ENCODE measurements around the gene STT3B.
A peak's percentile ranks its signal among the peaks of the same experiment; 100 is the strongest.
"Not testable (repeated sequence)": the region's sequence is repeated elsewhere in the genome, so short reads cannot be mapped to it uniquely, and the experiment has no call there.

The STT3B gene

GRCh38 chr3:31580645-31581044 is 47.9 kb downstream of the STT3B start:
- TF ChIP-seq CTCF (IDR thresholded peaks at IDR 0.05; ENCODE audit: low read length, missing control alignments): no peak
- H3K4me3 ChIP-seq (replicated peaks; ENCODE audit: low read depth, low read length): no peak overlapping the region
- DNase-seq (ENCODE audit: low read depth): no peak

GRCh38 chr3:31581660-31582059 is 48.9 kb downstream of the STT3B start:
- peak; percentile 29 for DNase-seq (ENCODE audit: low read depth)
- no peak overlapping the region for H3K4me3 ChIP-seq (replicated peaks; ENCODE audit: low read depth, low read length)
- no peak for TF ChIP-seq CTCF (IDR thresholded peaks at IDR 0.05; ENCODE audit: low read length, missing control alignments)

- no peak overlapping the region for H3K4me3 ChIP-seq (replicated peaks; ENCODE audit: low read depth, low read length)
- TF ChIP-seq CTCF (IDR thresholded peaks at IDR 0.05; ENCODE audit: low read length, missing control alignments): no peak
- DNase-seq (ENCODE audit: low read depth): no peak
Measured at GRCh38 chr3:31589228-31589627, 56.5 kb downstream of the STT3B start.

GRCh38 chr3:31590650-31591049 is 57.9 kb downstream of the STT3B start:
- no peak overlapping the region for H3K4me3 ChIP-seq (replicated peaks; ENCODE audit: low read depth, low read length)
- DNase-seq (ENCODE audit: low read depth): no peak
- TF ChIP-seq CTCF (IDR thresholded peaks at IDR 0.05; ENCODE audit: low read length, missing control alignments): no peak

GRCh38 chr3:31592764-31593163 is 60.0 kb downstream of the STT3B start:
- no peak for TF ChIP-seq CTCF (IDR thresholded peaks at IDR 0.05; ENCODE audit: low read length, missing control alignments)
- no peak for DNase-seq (ENCODE audit: low read depth)
- no peak overlapping the region for H3K4me3 ChIP-seq (replicated peaks; ENCODE audit: low read depth, low read length)

- no peak for DNase-seq (ENCODE audit: low read depth)
- no peak for TF ChIP-seq CTCF (IDR thresholded peaks at IDR 0.05; ENCODE audit: low read length, missing control alignments)
- no peak overlapping the region for H3K4me3 ChIP-seq (replicated peaks; ENCODE audit: low read depth, low read length)
Measured at GRCh38 chr3:31596176-31596575, 63.5 kb downstream of the STT3B start.

GRCh38 chr3:31600431-31600830 is 67.7 kb downstream of the STT3B start:
- no peak overlapping the region for H3K4me3 ChIP-seq (replicated peaks; ENCODE audit: low read depth, low read length)
- TF ChIP-seq CTCF (IDR thresholded peaks at IDR 0.05; ENCODE audit: low read length, missing control alignments): no peak
- DNase-seq (ENCODE audit: low read depth): no peak

GRCh38 chr3:31605333-31605732 is 72.6 kb downstream of the STT3B start:
- not testable (repeated sequence) for H3K4me3 ChIP-seq (replicated peaks; ENCODE audit: low read depth, low read length); DNase-seq (ENCODE audit: low read depth)
